HUDEP-2 (cell line): ENCODE data around the gene THBS4.
"Not testable (repeated sequence)": the region's sequence is repeated elsewhere in the genome, so short reads cannot be mapped to it uniquely, and the experiment has no call there.

Experiments used
- DNase-seq, 76 experiments: peaks; one replicate each; lab custom pipeline; 2025; ENCODE audit not compliant: unreplicated experiment in 76 of 76; lab: John Stamatoyannopoulos, UW

Gene THBS4

GRCh38 chr5:80111376-80111990 is 76.3 kb downstream of the THBS4 start:
- DNase-seq, result not testable (repeated sequence)

GRCh38 chr5:80114860-80115259 is 79.7 kb downstream of the THBS4 start:
- DNase-seq, result peak in 1 of 76 experiments; percentile 1

DNA sequence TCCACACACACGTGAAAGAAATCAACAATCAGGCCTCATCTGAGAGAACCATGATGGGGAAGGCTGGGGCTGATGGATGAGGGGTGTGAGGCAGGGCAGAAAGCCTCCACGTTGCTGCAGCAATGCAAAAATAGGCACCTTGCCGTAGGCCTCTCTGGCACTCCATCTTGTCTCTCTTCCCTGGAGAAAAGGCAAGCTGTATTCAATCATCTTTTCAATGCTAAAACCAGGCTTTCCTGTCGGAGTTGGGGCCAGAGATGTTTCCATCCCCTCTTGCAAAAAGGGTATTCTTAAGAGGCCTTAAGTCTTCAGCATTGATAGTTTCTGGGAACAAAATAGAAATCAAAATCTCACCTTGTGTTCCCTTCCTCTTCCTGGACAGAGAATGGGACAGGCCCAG is 80.9 kb downstream of the THBS4 start:
- no peak for DNase-seq

- no peak for DNase-seq
Observed at GRCh38 chr5:80116465-80116864, 81.3 kb downstream of the THBS4 start.

- no peak for DNase-seq
Observed at GRCh38 chr5:80117446-80117845, 82.3 kb downstream of the THBS4 start.

- no peak for DNase-seq
Observed at GRCh38 chr5:80119372-80119771, 84.2 kb downstream of the THBS4 start.

- no peak for DNase-seq
Observed at GRCh38 chr5:80122579-80122978, 87.4 kb downstream of the THBS4 start.

DNA sequence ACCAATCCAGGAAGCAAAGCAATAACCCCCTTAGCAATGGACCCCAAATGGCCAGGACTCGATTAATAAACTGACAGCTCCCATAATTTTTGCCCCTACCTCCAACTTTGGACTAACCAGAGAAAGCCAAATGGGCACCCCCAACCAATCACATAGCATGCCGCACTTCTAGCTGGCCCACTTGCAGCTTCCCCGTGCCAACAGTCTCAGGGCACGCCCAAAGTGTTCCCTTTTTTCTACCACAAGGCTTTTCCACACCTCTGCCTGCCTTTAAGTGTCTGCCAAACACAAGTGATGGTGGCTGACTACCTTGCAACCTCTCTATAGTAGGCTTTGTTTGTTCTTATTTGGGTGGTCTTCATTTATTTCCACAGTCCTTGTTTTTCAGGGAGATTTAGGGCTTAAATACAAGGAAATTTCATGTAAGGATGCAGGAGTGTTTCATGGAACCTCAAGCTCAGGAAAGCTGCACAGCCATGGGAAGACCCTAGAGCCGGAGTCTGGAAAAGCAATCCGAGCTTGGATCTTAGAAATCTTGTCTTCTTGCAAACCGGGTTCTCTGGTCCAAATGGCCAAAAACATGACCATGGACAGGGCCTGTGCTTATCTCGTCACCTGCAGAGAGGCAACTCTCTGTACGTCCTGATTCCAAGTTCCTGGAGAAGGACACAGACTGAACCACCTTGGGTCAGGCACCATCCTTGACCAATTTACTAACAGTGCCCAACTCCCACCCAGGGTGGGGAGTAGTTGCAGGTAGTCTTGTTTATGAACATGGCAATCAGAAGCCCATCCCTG is 89.2 kb downstream of the THBS4 start:
- DNase-seq, result no peak

DNA sequence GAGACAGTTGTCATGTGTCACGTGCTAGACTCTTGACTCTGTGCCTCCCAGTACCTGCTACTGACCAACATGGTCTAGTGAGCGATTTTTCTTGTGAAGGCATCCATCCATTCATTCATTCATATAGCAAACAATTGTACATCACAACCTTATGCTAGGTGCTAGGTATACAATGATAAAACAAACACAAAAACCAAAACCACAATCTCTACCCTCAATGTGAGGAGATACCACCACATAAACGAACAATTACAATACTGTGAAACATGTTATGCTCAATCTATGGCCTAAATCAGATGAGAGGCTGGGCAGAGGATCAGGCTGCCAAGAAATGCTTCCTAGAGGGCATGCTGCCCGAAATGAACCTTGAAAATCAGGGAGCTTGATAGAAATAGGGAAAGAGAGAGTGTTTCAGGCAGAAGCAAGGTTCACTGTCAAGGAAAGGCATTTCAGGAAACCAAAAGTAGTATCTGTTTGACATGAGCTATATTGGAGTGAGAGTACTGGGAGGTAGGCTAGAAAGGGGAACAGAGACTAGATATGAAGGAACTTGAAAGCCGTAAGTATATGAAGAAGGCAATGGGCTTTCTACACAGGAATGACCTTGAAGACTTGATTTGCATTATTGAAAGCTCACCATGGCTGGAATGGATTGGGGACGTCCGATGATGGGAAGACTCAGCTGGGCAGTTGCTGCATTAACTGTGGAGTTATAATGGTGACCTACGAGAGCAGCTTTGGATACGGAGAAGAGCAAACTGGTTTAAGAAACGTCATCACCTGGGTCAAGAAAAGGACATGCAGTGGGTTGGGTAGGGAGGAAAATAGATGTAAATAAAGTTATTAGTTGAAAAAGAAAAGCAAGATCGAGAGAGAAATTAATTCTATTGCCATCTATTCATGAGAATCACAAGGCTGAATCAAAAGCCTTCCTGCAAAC is 90.1 kb downstream of the THBS4 start:
- peak in 1 of 76 experiments; percentile 5 for DNase-seq

DNA sequence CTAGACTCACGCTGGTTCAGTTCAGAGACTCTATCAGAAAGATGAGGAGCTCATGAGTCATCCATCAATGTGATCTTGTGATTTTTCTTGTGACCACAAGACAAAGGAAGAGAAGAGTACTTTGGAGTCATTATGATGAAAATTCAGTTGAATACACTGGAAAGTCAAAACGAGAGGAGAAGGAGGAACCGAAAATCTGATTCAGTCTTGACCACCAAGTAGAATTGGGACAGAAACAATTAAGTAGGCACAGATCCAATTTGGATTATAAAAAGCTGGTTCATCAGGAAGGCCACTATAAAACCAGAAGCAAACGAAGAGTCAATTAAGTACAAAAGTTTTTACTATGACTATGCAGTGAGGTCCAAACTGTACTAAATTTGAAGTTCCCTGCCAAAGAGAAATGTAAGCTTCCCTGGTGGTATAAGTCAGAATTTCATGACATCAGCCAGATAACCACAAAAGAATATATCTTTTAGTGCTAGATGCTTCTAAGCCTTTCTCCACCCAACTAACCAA is 90.9 kb downstream of the THBS4 start:
- peak in 11 of 76 experiments; percentile 6 to 32 (median 13) for DNase-seq

- DNase-seq, result peak in 1 of 76 experiments; percentile 10
Observed at GRCh38 chr5:80127116-80127552, 92.0 kb downstream of the THBS4 start.

DNA sequence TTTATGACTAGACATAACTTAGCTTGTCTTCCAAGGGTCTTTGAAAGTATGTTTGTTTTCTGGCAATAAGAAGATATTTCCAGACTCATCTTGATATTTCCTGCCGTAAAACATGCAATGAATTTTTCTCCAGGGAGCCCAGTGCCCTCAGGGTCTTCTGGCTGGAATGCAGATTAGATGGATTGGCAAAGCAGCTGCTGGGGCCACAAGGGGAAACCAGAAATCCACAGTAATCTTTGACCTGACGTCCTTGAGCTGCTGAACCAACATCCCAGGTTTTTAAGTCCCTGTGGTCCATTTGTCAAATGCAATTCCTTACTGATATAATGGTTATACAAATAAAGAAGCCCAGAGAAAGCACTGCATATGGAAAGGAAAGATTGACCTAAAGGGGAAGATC is 93.0 kb downstream of the THBS4 start:
- DNase-seq, result no peak

DNA sequence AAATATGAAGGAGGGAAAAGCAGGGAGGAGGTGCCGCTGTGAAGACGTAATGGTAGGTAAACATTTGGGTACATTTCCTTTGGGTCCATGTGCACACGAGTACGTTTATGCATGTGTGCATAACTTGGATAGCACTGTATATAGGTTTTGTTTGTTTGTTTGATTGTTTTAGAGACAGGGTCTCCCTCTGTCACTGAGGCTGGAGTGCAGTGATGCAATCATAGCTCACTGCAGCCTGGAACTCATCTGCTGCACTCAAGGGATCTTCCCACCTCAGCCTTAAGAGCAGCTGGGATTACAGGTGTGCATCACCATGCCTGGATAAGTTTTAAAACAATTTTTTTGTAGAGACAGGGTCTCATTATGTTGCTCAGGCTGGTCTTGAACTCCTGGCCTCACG is 94.0 kb downstream of the THBS4 start:
- no peak for DNase-seq
